Measurements from ENCODE around the gene RLF.

DNA sequence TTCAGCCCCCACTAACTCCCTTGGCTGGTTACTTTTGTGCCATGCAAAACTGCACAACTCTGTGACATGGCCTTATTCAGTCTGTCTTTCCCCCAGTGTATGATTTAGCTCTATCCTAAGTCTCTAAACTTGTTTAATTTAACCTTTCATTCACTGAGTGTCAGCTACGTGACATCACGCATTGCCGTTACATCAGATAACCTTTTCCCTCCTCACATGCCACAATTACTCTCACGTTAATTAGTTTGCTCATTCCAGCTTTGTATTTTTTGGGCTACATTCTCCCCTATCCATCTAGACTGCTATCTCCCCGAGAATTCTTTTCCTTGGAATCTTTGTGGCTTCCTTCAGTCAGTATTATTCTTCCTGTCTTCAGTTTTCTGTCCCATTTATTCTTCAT, 57.1 kb downstream of the RLF start:
- TF ChIP-seq POLR2A (IDR thresholded peaks at IDR 0.05), result no peak
- no peak for TF ChIP-seq CTCF (IDR thresholded peaks at IDR 0.05)
- TF ChIP-seq POLR2AphosphoS5 (IDR thresholded peaks at IDR 0.05; ENCODE audit: insufficient read depth in 1 of 2, low read depth in 1 of 2), result no peak
